ENCODE data around the gene LRAT.

Gene LRAT

GRCh38 chr4:154741922-154742850 is 1.6 kb upstream of the LRAT start:
- ChIA-PET CTCF (no interaction called here), POLR2A (no interaction called here)
- DNase-seq (ENCODE audit: extremely low spot score) = no peak
- no peak for TF ChIP-seq ARNT (IDR thresholded peaks at IDR 0.05)
- TF ChIP-seq SP1 (IDR thresholded peaks at IDR 0.05) = no peak
- no peak for TF ChIP-seq BHLHE40 (IDR thresholded peaks at IDR 0.05; ENCODE audit: borderline replicate concordance)
- no peak for TF ChIP-seq NFRKB (IDR thresholded peaks at IDR 0.05)
- TF ChIP-seq PKNOX1 (IDR thresholded peaks at IDR 0.05) = no peak
- no peak for TF ChIP-seq LEF1 (IDR thresholded peaks at IDR 0.05; ENCODE audit: borderline replicate concordance)
- TF ChIP-seq FOXA1 (IDR thresholded peaks at IDR 0.05) = no peak
- TF ChIP-seq ELF4 (IDR thresholded peaks at IDR 0.05) = no peak
- no peak for TF ChIP-seq TARDBP (IDR thresholded peaks at IDR 0.05)
- TF ChIP-seq HDGF (IDR thresholded peaks at IDR 0.05; ENCODE audit: borderline replicate concordance) = no peak

GRCh38 chr4:154744341-154744926 is 634 bp downstream of the LRAT start:
- POLR2A ChIA-PET = interaction anchor here (0.7 to 1.0 kb wide), 2 partner anchors 10 to 14 kb away, joined by 4 read pairs; no protein-coding TSS in a partner anchor
- no peak for DNase-seq (ENCODE audit: extremely low spot score)
- CTCF ChIA-PET = interaction anchor here (0.6 kb wide), 2 partner anchors 15 to 240 kb away, joined by 3 to 6 read pairs; no protein-coding TSS in a partner anchor
- TF ChIP-seq TARDBP (IDR thresholded peaks at IDR 0.05) (no peak), FOXM1 (IDR thresholded peaks at IDR 0.05; ENCODE audit: borderline replicate concordance) (no peak), L3MBTL2 (conservative IDR thresholded peaks at IDR 0.05) (no peak), LEF1 (IDR thresholded peaks at IDR 0.05; ENCODE audit: borderline replicate concordance) (no peak), PKNOX1 (IDR thresholded peaks at IDR 0.05) (no peak), FOXA1 (IDR thresholded peaks at IDR 0.05) (no peak), SP1 (IDR thresholded peaks at IDR 0.05) (no peak), NFRKB (IDR thresholded peaks at IDR 0.05) (no peak), BHLHE40 (IDR thresholded peaks at IDR 0.05; ENCODE audit: borderline replicate concordance) (no peak), SUZ12 (IDR thresholded peaks at IDR 0.05) (no peak), ELF4 (IDR thresholded peaks at IDR 0.05) (no peak), ZNF384 (IDR thresholded peaks at IDR 0.05) (no peak), CTBP1 (IDR thresholded peaks at IDR 0.05; ENCODE audit: borderline replicate concordance) (no peak), FOXK2 (IDR thresholded peaks at IDR 0.05) (no peak), HDGF (IDR thresholded peaks at IDR 0.05; ENCODE audit: borderline replicate concordance) (no peak), ARNT (IDR thresholded peaks at IDR 0.05) (no peak)

GRCh38 chr4:154757713-154758112 is 13.9 kb downstream of the LRAT start:
- POLR2A ChIA-PET = no interaction called here
- DNase-seq (ENCODE audit: extremely low spot score) = no peak
- CTCF ChIA-PET = interaction anchor here (0.6 kb wide), 1 partner anchor 171 kb away, joined by 3 read pairs; no protein-coding TSS in a partner anchor

GRCh38 chr4:154760895-154761294 is 17.1 kb downstream of the LRAT start:
- ChIA-PET CTCF (interaction anchor here (0.8 kb wide), 1 partner anchor 17 kb away, joined by 3 read pairs; the partner anchor contains the start of gene LRAT), POLR2A (no interaction called here)
- no peak for DNase-seq (ENCODE audit: extremely low spot score)
- TF ChIP-seq ELF4 (IDR thresholded peaks at IDR 0.05) (no peak), ARNT (IDR thresholded peaks at IDR 0.05) (no peak), FOXM1 (IDR thresholded peaks at IDR 0.05; ENCODE audit: borderline replicate concordance) (no peak), TARDBP (IDR thresholded peaks at IDR 0.05) (no peak), CTBP1 (IDR thresholded peaks at IDR 0.05; ENCODE audit: borderline replicate concordance) (no peak)

More at GRCh38 chr4:154757713-154758112, 13.9 kb downstream of the LRAT start:
- TF ChIP-seq ZNF384 (IDR thresholded peaks at IDR 0.05) = no peak
- no peak for TF ChIP-seq BHLHE40 (IDR thresholded peaks at IDR 0.05; ENCODE audit: borderline replicate concordance)
- TF ChIP-seq LEF1 (IDR thresholded peaks at IDR 0.05; ENCODE audit: borderline replicate concordance) = no peak
- TF ChIP-seq FOXA1 (IDR thresholded peaks at IDR 0.05) = no peak
- no peak for TF ChIP-seq NFRKB (IDR thresholded peaks at IDR 0.05)
- TF ChIP-seq HDGF (IDR thresholded peaks at IDR 0.05; ENCODE audit: borderline replicate concordance) = no peak
- no peak for TF ChIP-seq CTBP1 (IDR thresholded peaks at IDR 0.05; ENCODE audit: borderline replicate concordance)
- no peak for TF ChIP-seq FOXM1 (IDR thresholded peaks at IDR 0.05; ENCODE audit: borderline replicate concordance)
- no peak for TF ChIP-seq FOXK2 (IDR thresholded peaks at IDR 0.05)
- no peak for TF ChIP-seq PKNOX1 (IDR thresholded peaks at IDR 0.05)
- no peak for TF ChIP-seq SUZ12 (IDR thresholded peaks at IDR 0.05)
- no peak for TF ChIP-seq TARDBP (IDR thresholded peaks at IDR 0.05)
- TF ChIP-seq ELF4 (IDR thresholded peaks at IDR 0.05) = no peak
- no peak for TF ChIP-seq L3MBTL2 (conservative IDR thresholded peaks at IDR 0.05)
- no peak for TF ChIP-seq ARNT (IDR thresholded peaks at IDR 0.05)
- no peak for TF ChIP-seq SP1 (IDR thresholded peaks at IDR 0.05)

GRCh38 chr4:154778264-154778663 is 34.5 kb downstream of the LRAT start:
- TF ChIP-seq L3MBTL2 (conservative IDR thresholded peaks at IDR 0.05) (no peak), SP1 (IDR thresholded peaks at IDR 0.05) (no peak), ARNT (IDR thresholded peaks at IDR 0.05) (no peak), FOXA1 (IDR thresholded peaks at IDR 0.05) (no peak), TARDBP (IDR thresholded peaks at IDR 0.05) (no peak), PKNOX1 (IDR thresholded peaks at IDR 0.05) (no peak), LEF1 (IDR thresholded peaks at IDR 0.05; ENCODE audit: borderline replicate concordance) (no peak), HDGF (IDR thresholded peaks at IDR 0.05; ENCODE audit: borderline replicate concordance) (no peak), FOXK2 (IDR thresholded peaks at IDR 0.05) (no peak), ZNF384 (IDR thresholded peaks at IDR 0.05) (no peak), FOXM1 (IDR thresholded peaks at IDR 0.05; ENCODE audit: borderline replicate concordance) (no peak), BHLHE40 (IDR thresholded peaks at IDR 0.05; ENCODE audit: borderline replicate concordance) (no peak), NFRKB (IDR thresholded peaks at IDR 0.05) (no peak), SUZ12 (IDR thresholded peaks at IDR 0.05) (no peak), ELF4 (IDR thresholded peaks at IDR 0.05) (no peak), CTBP1 (IDR thresholded peaks at IDR 0.05; ENCODE audit: borderline replicate concordance) (no peak)
- no peak for DNase-seq (ENCODE audit: extremely low spot score)
- ChIA-PET CTCF (interaction anchor here (1.2 to 1.7 kb wide), 3 partner anchors 11 to 141 kb away, joined by 5 to 12 read pairs (median 5); no protein-coding TSS in a partner anchor), POLR2A (no interaction called here)

Measured in HEK293T (cell line).